HG02840 (cell line): ENCODE measurements around the gene EHMT1.
"Not testable (repeated sequence)": the region's sequence is repeated elsewhere in the genome, so short reads cannot be mapped to it uniquely, and the experiment has no call there.

Source experiments
- ATAC-seq: cut with Tn5 transposase; IDR thresholded peaks from one replicate; pipeline ENCODE4 v1.9.1; 2021; ENCODE audit warnings: mild to moderate bottlenecking, moderate library complexity, moderate number of reproducible peaks; ENCODE audit not compliant: unreplicated experiment, low FRiP score

EHMT1 gene

DNA sequence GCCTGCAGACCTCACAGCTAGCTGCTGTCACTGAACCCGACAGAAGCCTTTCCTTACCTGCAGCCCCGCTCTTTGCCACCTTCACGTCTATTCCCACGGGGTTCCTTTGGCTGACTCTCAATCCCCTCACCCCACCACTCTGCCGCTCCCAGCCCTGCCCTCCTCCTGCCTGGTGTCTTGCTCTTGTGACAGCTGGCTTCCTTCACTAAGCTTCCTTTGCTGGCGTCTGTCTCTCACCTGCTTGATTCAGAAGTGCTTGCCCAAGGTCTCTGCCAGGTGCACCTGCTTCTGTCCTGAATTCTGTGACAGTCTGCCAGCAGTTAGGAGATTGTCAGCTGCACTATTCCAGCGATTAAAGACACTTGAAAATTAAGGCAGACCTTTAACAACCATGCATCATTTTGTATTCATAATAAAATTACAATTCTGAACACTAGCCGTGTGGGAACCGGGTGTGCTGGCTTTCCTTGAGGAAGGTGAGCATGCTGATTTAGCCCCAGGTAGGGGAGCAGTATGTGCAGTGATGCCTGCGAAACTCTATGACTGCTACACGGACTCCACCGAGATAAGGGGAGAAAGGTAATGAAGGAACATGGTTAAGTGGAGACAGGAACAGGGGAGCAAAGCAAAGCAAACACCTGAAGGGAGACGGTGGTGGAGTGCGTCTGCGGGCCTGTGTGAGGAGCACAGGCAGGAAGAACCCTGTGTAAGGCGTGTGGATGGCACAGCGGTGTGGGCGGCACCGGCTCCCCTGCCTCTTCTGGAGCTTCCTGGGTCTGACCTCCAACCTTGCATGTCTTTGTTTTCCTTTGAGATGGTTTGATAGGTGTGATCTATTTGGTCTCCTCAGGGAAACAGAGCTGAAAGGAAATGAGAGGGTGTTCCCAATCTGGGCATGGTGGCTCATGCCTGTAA, 178.7 kb downstream of the EHMT1 start:
- ATAC-seq, result no peak

- ATAC-seq, result no peak
Observed at GRCh38 chr9:137798142-137798541, 179.3 kb downstream of the EHMT1 start.

DNA sequence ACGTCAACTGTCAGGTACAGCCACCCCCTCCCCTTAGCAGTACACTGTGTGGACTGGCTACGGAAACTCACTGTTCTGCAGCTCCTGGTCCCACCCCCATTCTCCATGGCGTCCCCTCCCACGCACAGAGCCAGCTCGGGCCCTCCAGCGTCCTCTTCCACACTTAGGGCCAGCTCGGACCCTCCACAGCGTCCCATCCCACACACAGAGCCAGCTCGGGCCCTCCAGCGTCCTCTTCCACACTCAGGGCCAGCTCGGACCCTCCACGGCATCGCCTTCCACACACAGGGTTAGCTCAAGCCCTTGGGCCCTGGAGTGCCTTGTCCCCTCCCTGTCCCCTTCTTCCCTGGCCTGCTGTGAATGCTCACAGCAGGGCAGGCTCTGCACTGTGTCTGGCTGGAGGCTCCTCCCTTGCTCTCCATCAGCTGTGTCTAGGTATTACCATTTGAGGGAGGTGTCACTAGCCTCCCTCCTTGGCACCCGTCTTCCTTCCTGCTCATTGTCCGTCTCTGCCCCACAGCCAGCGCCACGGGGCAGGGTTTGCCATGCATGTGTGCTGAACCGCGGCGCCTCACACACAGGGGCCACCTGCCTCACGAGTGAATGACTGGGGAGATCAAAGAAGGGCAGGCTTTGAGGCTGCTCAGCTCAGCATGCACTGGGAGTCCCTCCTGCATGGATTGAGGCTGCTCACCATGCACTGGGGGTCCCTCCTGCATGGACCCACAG, 180.3 kb downstream of the EHMT1 start:
- no peak for ATAC-seq

DNA sequence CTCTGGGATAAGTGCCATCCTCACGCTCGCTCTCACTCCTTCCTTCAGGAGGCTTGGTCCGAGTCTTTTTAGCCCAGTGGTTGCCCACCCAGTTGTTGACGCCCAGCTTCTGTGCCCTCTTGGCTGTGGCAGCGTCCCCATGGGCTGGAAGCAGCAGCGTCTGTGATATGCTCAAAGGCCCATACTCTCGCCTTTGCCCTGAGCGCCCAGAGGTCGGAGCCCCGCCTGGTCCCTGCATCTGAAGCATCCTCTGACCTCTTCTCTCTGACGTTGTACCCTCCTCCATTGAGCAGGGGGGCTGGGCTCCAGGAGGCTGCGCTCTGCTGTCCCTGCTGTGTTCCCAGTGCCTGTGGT, 180.8 kb downstream of the EHMT1 start:
- no peak for ATAC-seq

- no peak for ATAC-seq
Observed at GRCh38 chr9:137800196-137801022, 181.6 kb downstream of the EHMT1 start.

DNA sequence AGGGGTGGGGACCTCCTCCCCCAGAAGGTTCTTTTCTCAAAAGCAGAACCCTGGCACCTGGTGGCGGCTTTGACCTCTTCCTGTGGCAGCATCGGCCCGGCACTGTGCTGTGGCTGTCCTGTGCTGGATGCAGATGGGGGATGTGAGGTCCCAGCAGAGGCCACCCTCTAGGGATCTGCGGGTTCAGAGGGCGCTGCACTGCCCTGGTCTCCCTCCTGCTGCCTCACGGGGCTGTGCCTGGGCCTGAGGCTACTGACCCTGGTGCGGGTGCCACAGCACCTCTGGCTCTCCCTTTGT, 182.2 kb downstream of the EHMT1 start:
- no peak for ATAC-seq

- no peak for ATAC-seq
Observed at GRCh38 chr9:137802021-137802420, 183.2 kb downstream of the EHMT1 start.

DNA sequence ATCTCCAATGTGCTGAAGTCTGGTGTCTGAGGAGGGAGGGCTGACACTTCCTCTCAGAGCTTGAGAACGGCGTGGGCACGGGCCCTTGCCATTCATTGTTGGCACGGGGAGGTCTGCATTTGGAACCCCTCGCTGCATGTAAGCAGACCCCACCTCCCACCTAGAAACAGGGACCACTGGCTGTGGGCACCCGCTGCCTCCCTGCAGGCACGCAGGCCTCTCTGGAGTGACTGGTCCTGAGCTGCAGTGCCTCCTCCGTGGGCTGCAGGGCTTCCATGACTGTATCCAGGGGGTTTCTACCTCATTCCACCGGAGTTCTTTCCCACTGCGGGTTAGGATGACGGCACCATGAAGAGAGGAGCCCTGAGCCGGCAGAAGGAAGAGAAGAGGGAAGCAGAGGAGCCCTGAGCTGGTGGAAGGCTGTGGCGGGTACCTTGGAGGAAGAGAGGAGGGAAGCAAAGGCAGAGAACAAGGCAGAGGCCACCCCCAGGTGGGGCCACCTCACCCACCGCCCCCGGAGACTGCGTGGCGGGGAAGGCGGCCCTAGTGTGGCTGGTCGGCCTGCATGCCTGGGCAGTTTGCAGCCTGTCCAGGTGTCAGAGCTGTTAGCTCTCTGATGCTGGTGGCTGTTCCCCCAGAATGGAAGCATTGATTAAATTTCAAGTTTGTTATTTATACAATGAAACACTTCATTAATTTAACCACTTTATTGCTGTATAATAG, 183.9 kb downstream of the EHMT1 start:
- no peak for ATAC-seq

DNA sequence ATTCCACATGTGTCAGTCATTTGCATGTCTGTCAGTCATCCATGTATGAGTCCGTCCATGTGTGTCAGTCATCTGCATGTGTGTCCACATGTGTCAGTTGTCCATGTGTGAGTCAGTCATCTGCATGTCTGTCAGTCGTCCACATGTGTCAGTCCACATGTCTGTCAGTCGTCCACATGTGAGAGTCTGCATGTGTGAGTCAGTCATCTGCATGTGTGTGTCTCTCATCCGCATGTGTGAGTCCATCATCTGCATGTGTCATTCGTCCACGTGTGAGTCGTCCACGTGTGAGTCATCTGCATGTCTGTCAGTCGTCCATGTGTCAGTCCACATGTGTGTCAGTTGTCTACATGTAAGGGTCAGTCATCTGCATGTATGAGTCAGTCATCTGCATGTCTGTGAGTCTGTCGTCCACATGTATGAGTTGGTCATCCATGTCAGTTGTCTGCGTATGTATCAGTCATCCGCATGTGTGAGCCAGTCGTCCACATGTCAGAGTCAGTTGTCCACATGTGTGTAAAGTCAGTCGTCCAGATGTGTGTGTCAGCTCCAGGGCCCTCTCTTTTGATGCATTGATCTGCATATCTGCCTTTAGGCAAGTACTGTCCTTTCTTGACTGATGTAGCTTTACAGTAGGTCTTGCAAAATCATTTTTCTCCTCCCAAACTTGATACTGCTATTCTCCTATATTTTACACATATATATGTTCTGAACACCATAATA, 186.3 kb downstream of the EHMT1 start:
- no peak for ATAC-seq

DNA sequence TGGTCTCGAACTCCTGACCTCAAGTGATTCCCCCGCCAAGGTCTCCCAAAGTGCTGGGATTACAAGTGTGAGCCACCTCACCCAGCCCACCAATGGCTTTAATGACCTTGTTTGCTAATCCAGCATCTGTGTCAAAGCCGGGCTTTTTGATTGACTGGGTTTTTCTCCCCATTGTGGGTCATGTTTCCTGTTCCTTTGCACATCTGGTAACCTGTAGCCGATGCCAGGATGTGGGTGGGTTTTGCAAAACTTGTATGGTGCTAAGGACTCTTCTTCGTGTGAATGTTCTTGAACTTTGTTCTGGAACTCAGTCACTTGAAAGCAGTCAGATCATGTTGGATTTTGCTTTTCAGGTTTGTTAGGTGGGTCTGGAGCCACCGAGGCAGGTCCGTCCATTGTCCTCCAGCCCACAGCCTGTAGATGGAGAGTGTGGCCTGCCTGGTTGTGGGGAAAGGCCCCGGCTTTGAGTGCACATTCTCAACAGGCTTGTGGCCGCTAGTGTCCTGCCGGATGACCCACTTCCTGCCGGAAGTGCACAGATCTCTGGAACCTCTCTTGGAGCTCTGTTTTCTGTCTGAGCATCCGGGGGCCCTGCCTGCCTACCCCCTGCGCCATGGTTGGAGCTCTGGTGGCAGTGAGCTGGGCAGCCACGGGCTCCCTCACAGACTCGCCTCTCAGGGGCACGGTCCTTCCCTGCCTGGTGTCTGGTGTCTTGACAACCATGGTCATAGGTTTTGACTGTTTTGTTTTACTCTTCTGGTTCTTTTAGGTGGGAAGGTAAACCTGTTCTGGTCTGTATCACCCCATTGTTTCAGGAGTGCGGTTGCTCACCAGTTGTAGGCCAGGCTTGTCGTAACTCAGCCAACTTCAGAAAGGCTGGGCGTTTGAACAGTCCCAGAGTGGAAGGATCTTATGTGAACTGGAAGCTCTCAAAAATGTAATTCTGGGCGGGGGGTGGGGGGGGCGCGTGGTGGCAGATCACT, 189.2 kb downstream of the EHMT1 start:
- no peak for ATAC-seq

- ATAC-seq, result no peak
Observed at GRCh38 chr9:137809040-137809576, 190.3 kb downstream of the EHMT1 start.

GRCh38 chr9:137809726-137810450, 191.1 kb downstream of the EHMT1 start:
- not testable (repeated sequence) for ATAC-seq

- no peak for ATAC-seq
Observed at GRCh38 chr9:137811283-137811870, 192.6 kb downstream of the EHMT1 start.

GRCh38 chr9:137812356-137813023, 193.7 kb downstream of the EHMT1 start:
- no peak for ATAC-seq

- no peak for ATAC-seq
Observed at GRCh38 chr9:137813167-137813566, 194.4 kb downstream of the EHMT1 start.

- ATAC-seq, result no peak
Observed at GRCh38 chr9:137813651-137814415, 195.0 kb downstream of the EHMT1 start.
